ENCODE measurements around the gene ENPP3. TPM values are rescaled to one million over a fixed set of nuclear protein-coding genes. Genes with fewer than 3 reads are reported as not detected.

Gene ENPP3
- polyA plus RNA-seq, 1 donor from 2014 or later: 0.50 TPM

- no peak overlapping the region for H3K27ac ChIP-seq (ENCODE audit: low read length)
- H3K4me3 ChIP-seq (ENCODE audit: low read length): no peak overlapping the region
- no peaks in the 10 kb centered on the region for H3K9me2 ChIP-seq (ENCODE audit: insufficient read depth, low read length)
- H3K79me2 ChIP-seq (replicated peaks; ENCODE audit: insufficient read depth, low read length): no peaks in the 10 kb centered on the region
- no peak overlapping the region for H3K4me2 ChIP-seq (ENCODE audit: low read length)
- no peaks in the 10 kb centered on the region for H4K20me1 ChIP-seq (ENCODE audit: insufficient read depth)
- no peak overlapping the region for H3K9ac ChIP-seq (ENCODE audit: low read length)
- no peak overlapping the region for H2AFZ ChIP-seq (ENCODE audit: low read depth, low read length)
- H3K9me3 ChIP-seq (ENCODE audit: low read length): no peaks in the 10 kb centered on the region
- H3K27me3 ChIP-seq (ENCODE audit: insufficient read depth, low read depth, low read length): no peaks in the 10 kb centered on the region
- no peaks in the 10 kb centered on the region for H3K36me3 ChIP-seq (ENCODE audit: insufficient read depth, low read length)
- no peaks in the 10 kb centered on the region for H3F3A ChIP-seq (ENCODE audit: insufficient read depth, low read length, poor library complexity, severe bottlenecking)
- TF ChIP-seq MXI1 (conservative IDR thresholded peaks at IDR 0.05; ENCODE audit: poor library complexity, severe bottlenecking): no peak
- no peak for TF ChIP-seq CTCF (IDR thresholded peaks at IDR 0.05; ENCODE audit: poor library complexity, severe bottlenecking)
- TF ChIP-seq SMC3 (conservative IDR thresholded peaks at IDR 0.05; ENCODE audit: poor library complexity): no peak
- TF ChIP-seq EP300 (conservative IDR thresholded peaks at IDR 0.05; ENCODE audit: poor library complexity, severe bottlenecking): no peak
- TF ChIP-seq POLR2AphosphoS5 (IDR thresholded peaks at IDR 0.05): no peak
- no peak for TF ChIP-seq EZH2 (IDR thresholded peaks at IDR 0.05; ENCODE audit: borderline replicate concordance, insufficient read depth, low read length, poor library complexity, severe bottlenecking)
- TF ChIP-seq TAF1 (IDR thresholded peaks at IDR 0.05; ENCODE audit: low read depth): no peak
- TF ChIP-seq REST (IDR thresholded peaks at IDR 0.05; ENCODE audit: borderline replicate concordance): no peak
- no peak for TF ChIP-seq RAD21 (conservative IDR thresholded peaks at IDR 0.05)
These were observed 104.7 kb downstream of the ENPP3 start for GRCh38 chr6:131741688-131742393.

GRCh38 chr6:131744432-131745287 lies 107.6 kb downstream of the ENPP3 start:
- Histone ChIP-seq H3K79me2 (replicated peaks; ENCODE audit: insufficient read depth, low read length) (no peaks in the 10 kb centered on the region), H3K36me3 (ENCODE audit: insufficient read depth, low read length) (no peaks in the 10 kb centered on the region), H3K4me3 (ENCODE audit: low read length) (no peak overlapping the region), H2AFZ (ENCODE audit: low read depth, low read length) (no peak overlapping the region), H3K27me3 (ENCODE audit: insufficient read depth, low read depth, low read length) (no peaks in the 10 kb centered on the region), H3F3A (ENCODE audit: insufficient read depth, low read length, poor library complexity, severe bottlenecking) (no peaks in the 10 kb centered on the region), H3K4me2 (ENCODE audit: low read length) (no peak overlapping the region), H3K9me2 (ENCODE audit: insufficient read depth, low read length) (no peaks in the 10 kb centered on the region), H3K9me3 (ENCODE audit: low read length) (no peaks in the 10 kb centered on the region), H4K20me1 (ENCODE audit: insufficient read depth) (no peaks in the 10 kb centered on the region), H3K27ac (ENCODE audit: low read length) (no peak overlapping the region), H3K9ac (ENCODE audit: low read length) (no peak overlapping the region)
- TF ChIP-seq SMC3 (conservative IDR thresholded peaks at IDR 0.05; ENCODE audit: poor library complexity) (no peak), CTCF (IDR thresholded peaks at IDR 0.05; ENCODE audit: poor library complexity, severe bottlenecking) (no peak), EP300 (conservative IDR thresholded peaks at IDR 0.05; ENCODE audit: poor library complexity, severe bottlenecking) (no peak), TAF1 (IDR thresholded peaks at IDR 0.05; ENCODE audit: low read depth) (no peak), EZH2 (IDR thresholded peaks at IDR 0.05; ENCODE audit: borderline replicate concordance, insufficient read depth, low read length, poor library complexity, severe bottlenecking) (no peak), REST (IDR thresholded peaks at IDR 0.05; ENCODE audit: borderline replicate concordance) (no peak), MXI1 (conservative IDR thresholded peaks at IDR 0.05; ENCODE audit: poor library complexity, severe bottlenecking) (no peak), POLR2AphosphoS5 (IDR thresholded peaks at IDR 0.05) (no peak), RAD21 (conservative IDR thresholded peaks at IDR 0.05) (no peak)
